Endothelial cell of umbilical vein (primary cell): ENCODE data around the gene PACS1. TPM values are rescaled to one million over a fixed set of nuclear protein-coding genes. Genes with fewer than 3 reads are reported as not detected.

ENCODE experiments used
- BruUV-seq: library from RNA; stranded (reverse); fragments of 400-500 nt; replicated peaks from 2 replicates; lab custom pipeline; 2021; lab: Mats Ljungman, UMichigan
- CTCF ChIA-PET: fragments of 300-600, 350-600 bp; sonication (Branson Sonifier 250); formaldehyde crosslinking; loops from one replicate; lab custom pipeline; 2021; ENCODE audit warnings: antibody characterized with exemption, inconsistent platforms; lab: Charles Lee
- POLR2A ChIA-PET: fragments of 300-600, 350-600 bp; sonication (Branson Sonifier 250); formaldehyde crosslinking; loops from one replicate; lab custom pipeline; 2021; ENCODE audit warnings: antibody characterized with exemption, inconsistent platforms; lab: Charles Lee
- DNase-seq: peaks from one replicate; pipeline ENCODE4 v3.0.0-alpha.2; 2011; ENCODE audit warnings: low read depth, low spot score
- FAIRE-seq: peaks from 2 replicates; lab custom pipeline; 2011; peaks lifted over from hg19 to GRCh38; lab: Jason Lieb, UNC
- H2AFZ ChIP-seq: 2 replicates; pipeline ENCODE4 v1.6.0; 2012; ENCODE audit warnings: low read depth, low read length, control low read depth, inconsistent platforms
- H3K27ac ChIP-seq: 2 replicates; pipeline ENCODE4 v1.5.1; 2011; ENCODE audit warnings: low read depth, mild to moderate bottlenecking, control low read depth, low read length, moderate library complexity; ENCODE audit not compliant: insufficient read depth
- H3K27me3 ChIP-seq, 2 experiments: 2 replicates each; pipeline versions ENCODE4 v1.6.0 to v1.6.1; 2011; ENCODE audit warnings: low read length in 2 of 2, mixed read lengths in 1 of 2; ENCODE audit not compliant: control insufficient read depth in 2 of 2, insufficient read depth in 2 of 2
- H3K36me3 ChIP-seq, 2 experiments: 2 replicates in 1 of 2; 3 replicates in 1 of 2; pipeline ENCODE4 v1.5.1; 2011; ENCODE audit warnings: low read length in 2 of 2, mild to moderate bottlenecking in 1 of 2, moderate library complexity in 1 of 2; ENCODE audit not compliant: control insufficient read depth in 2 of 2, insufficient read depth in 2 of 2; ENCODE audit errors: extremely low read depth in 1 of 2
- H3K4me1 ChIP-seq: 3 replicates; pipeline ENCODE4 v1.5.1; 2011; ENCODE audit warnings: mild to moderate bottlenecking, low read length; ENCODE audit not compliant: control insufficient read depth, insufficient read depth; ENCODE audit errors: extremely low read depth
- H3K4me2 ChIP-seq: 2 replicates; pipeline ENCODE4 v1.6.1; 2011; ENCODE audit warnings: low read length, control low read depth, mixed read lengths; ENCODE audit not compliant: insufficient read depth
- H3K4me3 ChIP-seq, 3 experiments: fragments of 200-600 bp in 1 of 3; sonication (generic), shearing (Covaris generic) in 1 of 3; replicated peaks in 1 of 3; 2 replicates each; pipeline ENCODE4 v1.5.1; 2011 to 2016; ENCODE audit warnings: control low read depth in 3 of 3, low read length in 3 of 3, mild to moderate bottlenecking in 2 of 3, inconsistent platforms in 1 of 3, low read depth in 1 of 3, moderate library complexity in 1 of 3; ENCODE audit not compliant: insufficient read depth in 1 of 3
- H3K79me2 ChIP-seq: 2 replicates; pipeline ENCODE4 v1.6.0; 2012; ENCODE audit warnings: low read length, inconsistent platforms; ENCODE audit not compliant: control insufficient read depth, insufficient read depth
- H3K9ac ChIP-seq: replicated peaks from 2 replicates; pipeline ENCODE3; 2011; ENCODE audit warnings: low read length, control low read depth; ENCODE audit not compliant: insufficient read depth; ENCODE audit errors: extremely low read depth
- H3K9me1 ChIP-seq: replicated peaks from 3 replicates; pipeline ENCODE4 v1.6.0; 2011; ENCODE audit warnings: mild to moderate bottlenecking, low read length; ENCODE audit not compliant: control insufficient read depth, insufficient read depth; ENCODE audit errors: extremely low read depth
- H3K9me3 ChIP-seq: replicated peaks from 2 replicates; pipeline ENCODE4 v1.5.1; 2012; ENCODE audit warnings: low read length, inconsistent platforms; ENCODE audit not compliant: control insufficient read depth, insufficient read depth
- H4K20me1 ChIP-seq: replicated peaks from 2 replicates; pipeline ENCODE3; 2011; ENCODE audit warnings: mild to moderate bottlenecking, low read length; ENCODE audit not compliant: control insufficient read depth, insufficient read depth; ENCODE audit errors: extremely low read depth
- CTCF ChIP-seq, 2 donors: IDR thresholded peaks; 1 replicate in 1 of 2; 2 replicates in 1 of 2; pipeline ENCODE4 v1.5.1; 2011; ENCODE audit warnings: low read length in 2 of 2, mild to moderate bottlenecking in 2 of 2, moderate library complexity in 2 of 2, control low read depth in 1 of 2, inconsistent platforms in 1 of 2, low read depth in 1 of 2; ENCODE audit not compliant: insufficient read depth in 1 of 2; ENCODE audit errors: extremely low read depth in 1 of 2
- EZH2 ChIP-seq: IDR thresholded peaks from 2 replicates; pipeline ENCODE4 v1.6.1; 2012; ENCODE audit warnings: borderline replicate concordance, low read depth, mild to moderate bottlenecking, moderate library complexity, low read length, inconsistent platforms; ENCODE audit not compliant: severe bottlenecking
- FOS ChIP-seq: IDR thresholded peaks from 2 replicates; pipeline ENCODE4 v1.6.1; 2011; ENCODE audit warnings: mild to moderate bottlenecking, low read length, moderate library complexity, borderline replicate concordance; ENCODE audit not compliant: insufficient read depth
- GATA2 ChIP-seq: IDR thresholded peaks from 2 replicates; pipeline ENCODE4 v1.7.0; 2011; ENCODE audit warnings: low read depth, mild to moderate bottlenecking, moderate library complexity, mixed read lengths, low read length; ENCODE audit not compliant: insufficient read length, insufficient read depth
- JUN ChIP-seq: IDR thresholded peaks from 2 replicates; pipeline ENCODE4 v1.6.1; 2011; ENCODE audit warnings: borderline replicate concordance, low read depth; ENCODE audit not compliant: insufficient read length, insufficient read depth
- MYC ChIP-seq: IDR thresholded peaks from one replicate; pipeline ENCODE4 v1.6.1; 2011; ENCODE audit warnings: mild to moderate bottlenecking, low read depth, low read length
- POLR2A ChIP-seq: IDR thresholded peaks from 2 replicates; pipeline ENCODE4 v1.6.1; 2012; ENCODE audit warnings: low read depth, mild to moderate bottlenecking, control low read depth, low read length
- POLR2AphosphoS5 ChIP-seq: IDR thresholded peaks from 2 replicates; pipeline ENCODE4 v1.6.1; 2012; ENCODE audit warnings: low read depth, mild to moderate bottlenecking, control low read depth, low read length, moderate library complexity; ENCODE audit not compliant: insufficient read depth
- dilution Hi-C: fragments of 300-500 bp; cut with MboI; formaldehyde crosslinking; loops from one replicate; pipeline ENCODE4 v1.15.0; 2019; ENCODE audit warnings: low sequenced_read_pairs; ENCODE audit not compliant: extremely low pct_ligation_motif_present
- intact Hi-C: fragments of 100-400 bp; cut with micrococcal nuclease; formaldehyde crosslinking; loops from one replicate; pipeline ENCODE4 v1.10.0; 2022
- polyA plus RNA-seq, 4 experiments: library from polyadenylated mRNA; depleted of rRNA in 3 of 4; stranded (reverse) in 3 of 4; unstranded in 1 of 4; fragments of >200 nt; gene quantifications; 2 replicates each; pipeline versions ENCODE4 v1.2.1 to v1.2.3, GENCODE V29; 2011 to 2012; ENCODE audit warnings: missing spikeins in 1 of 4
- total RNA-seq: library from RNA; stranded (reverse); gene quantifications from 2 replicates; pipeline ENCODE4 v1.2.3, GENCODE V29; 2021
- TF ChIP-seq, protein P1 (sequence below): IDR thresholded peaks from 2 replicates; pipeline ENCODE4 v1.6.1; 2011; ENCODE audit not compliant: insufficient read depth, insufficient read length

Gene PACS1
- total and polyA plus RNA-seq, 2 donors (not counting 3 experiments of a cell fraction or from before 2014, with no cell fraction given): 26.4 to 64.4 TPM

GRCh38 chr11:66032957-66033735, 36.9 kb upstream of the PACS1 start:
- no peaks in the 10 kb centered on the region for H3K9me3 ChIP-seq
- no peak overlapping the region for H2AFZ ChIP-seq
- DNase-seq (no peak), FAIRE-seq (no peak)
- TF ChIP-seq POLR2AphosphoS5 (no peak), MYC (no peak), FOS (no peak), CTCF (IDR thresholded peaks at IDR 0.05; ENCODE audit: extremely low read depth in 1 of 2, insufficient read depth in 1 of 2, low read depth in 1 of 2, low read length in 2 of 2) (no peak), POLR2A (no peak), GATA2 (no peak), JUN (no peak), EZH2 (no peak)
- TF ChIP-seq, protein P1, sequence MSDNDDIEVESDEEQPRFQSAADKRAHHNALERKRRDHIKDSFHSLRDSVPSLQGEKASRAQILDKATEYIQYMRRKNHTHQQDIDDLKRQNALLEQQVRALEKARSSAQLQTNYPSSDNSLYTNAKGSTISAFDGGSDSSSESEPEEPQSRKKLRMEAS: no peak
- ChIA-PET POLR2A (no interaction called here), CTCF (no interaction called here)
- H3K79me2 ChIP-seq: no peaks in the 10 kb centered on the region
- H3K4me3 ChIP-seq: no peak overlapping the region
- no TSS peak for BruUV-seq
- H3K27ac ChIP-seq: no peak overlapping the region
- H3K9ac ChIP-seq: no peak overlapping the region
- H3K4me2 ChIP-seq: no peak overlapping the region
- intact Hi-C loops: no loop called here
- H3K4me1 ChIP-seq: no peaks in the 10 kb centered on the region
- H3K9me1 ChIP-seq: no peaks in the 10 kb centered on the region
- H3K36me3 ChIP-seq: no peaks in the 10 kb centered on the region
- dilution Hi-C loops: no loop called here
- H3K27me3 ChIP-seq: peaks cover 0 to 10% of the 10 kb centered on the region in 2 experiments
- H4K20me1 ChIP-seq: no peaks in the 10 kb centered on the region
